ENCODE measurements around the gene HTR4. TPM values are rescaled to one million over a fixed set of nuclear protein-coding genes. Genes with fewer than 3 reads are reported as not detected.

The HTR4 gene
- total and polyA plus RNA-seq, 2 donors from 2014 or later, result 0.22 TPM; not detected in 1

GRCh38 chr5:148583421-148583965, 70.8 kb downstream of the HTR4 start:
- no peak overlapping the region for H3K4me3 ChIP-seq (ENCODE audit: low read length in 3 of 3)
- TF ChIP-seq CTCF (IDR thresholded peaks at IDR 0.05; ENCODE audit: borderline replicate concordance, extremely low read depth, insufficient read depth), result no peak
- DNase-seq, result no peak
- no peak overlapping the region for H3K27ac ChIP-seq (ENCODE audit: low read depth in 2 of 2, low read length in 2 of 2)
- no peak for FAIRE-seq
- no peaks in the 10 kb centered on the region for H3K27me3 ChIP-seq (ENCODE audit: control insufficient read depth, insufficient read depth, low read length)
- H3K9ac ChIP-seq (ENCODE audit: low read length in 3 of 3), result no peak overlapping the region
- no peaks in the 10 kb centered on the region for H3K4me1 ChIP-seq (ENCODE audit: control insufficient read depth in 2 of 3, insufficient read depth in 2 of 3, low read depth in 1 of 3, low read length in 3 of 3)
- intact Hi-C loops (cut with DNase I), result no loop called here
- peaks cover 0 to 4% (median 0%) of the 10 kb centered on the region in 3 donors for H3K9me3 ChIP-seq (ENCODE audit: control insufficient read depth in 2 of 3, insufficient read depth in 1 of 3, low read length in 3 of 3)
- H3K36me3 ChIP-seq (ENCODE audit: control insufficient read depth in 2 of 3, insufficient read depth in 3 of 3, low read length in 3 of 3), result no peaks in the 10 kb centered on the region

- H3K9ac ChIP-seq (ENCODE audit: low read length in 3 of 3), result no peak overlapping the region
- no peak for DNase-seq
- no peaks in the 10 kb centered on the region for H3K9me3 ChIP-seq (ENCODE audit: control insufficient read depth in 2 of 3, insufficient read depth in 1 of 3, low read length in 3 of 3)
- no peaks in the 10 kb centered on the region for H3K4me1 ChIP-seq (ENCODE audit: control insufficient read depth in 2 of 3, insufficient read depth in 2 of 3, low read depth in 1 of 3, low read length in 3 of 3)
- TF ChIP-seq CTCF (IDR thresholded peaks at IDR 0.05; ENCODE audit: borderline replicate concordance, extremely low read depth, insufficient read depth), result no peak
- intact Hi-C loops (cut with DNase I), result no loop called here
- no peak for FAIRE-seq
- no peaks in the 10 kb centered on the region for H3K36me3 ChIP-seq (ENCODE audit: control insufficient read depth in 2 of 3, insufficient read depth in 3 of 3, low read length in 3 of 3)
- no peaks in the 10 kb centered on the region for H3K27me3 ChIP-seq (ENCODE audit: control insufficient read depth, insufficient read depth, low read length)
- no peak overlapping the region for H3K27ac ChIP-seq (ENCODE audit: low read depth in 2 of 2, low read length in 2 of 2)
- no peak overlapping the region for H3K4me3 ChIP-seq (ENCODE audit: low read length in 3 of 3)
Measured at GRCh38 chr5:148574167-148574566, 80.2 kb downstream of the HTR4 start.

GRCh38 chr5:148573374-148573773, 81.0 kb downstream of the HTR4 start:
- intact Hi-C loops (cut with DNase I), result no loop called here
- H3K27ac ChIP-seq (ENCODE audit: low read depth in 2 of 2, low read length in 2 of 2), result no peak overlapping the region
- FAIRE-seq, result no peak

More at GRCh38 chr5:148573374-148573773, 81.0 kb downstream of the HTR4 start:
- DNase-seq, result no peak
- no peaks in the 10 kb centered on the region for H3K36me3 ChIP-seq (ENCODE audit: control insufficient read depth in 2 of 3, insufficient read depth in 3 of 3, low read length in 3 of 3)
- H3K4me1 ChIP-seq (ENCODE audit: control insufficient read depth in 2 of 3, insufficient read depth in 2 of 3, low read depth in 1 of 3, low read length in 3 of 3), result no peaks in the 10 kb centered on the region
- no peaks in the 10 kb centered on the region for H3K9me3 ChIP-seq (ENCODE audit: control insufficient read depth in 2 of 3, insufficient read depth in 1 of 3, low read length in 3 of 3)
- no peak overlapping the region for H3K4me3 ChIP-seq (ENCODE audit: low read length in 3 of 3)
- no peak for TF ChIP-seq CTCF (IDR thresholded peaks at IDR 0.05; ENCODE audit: borderline replicate concordance, extremely low read depth, insufficient read depth)
- no peaks in the 10 kb centered on the region for H3K27me3 ChIP-seq (ENCODE audit: control insufficient read depth, insufficient read depth, low read length)
- H3K9ac ChIP-seq (ENCODE audit: low read length in 3 of 3), result no peak overlapping the region

Measured in kidney (tissue), 14 donors.